Measurements from ENCODE around the gene CD14. TPM values are rescaled to one million over a fixed set of nuclear protein-coding genes. Genes with fewer than 3 reads are reported as not detected.
"Not testable (repeated sequence)": the region's sequence is repeated elsewhere in the genome, so short reads cannot be mapped to it uniquely, and the experiment has no call there.

Gene CD14
- total RNA-seq, 4 donors from 2014 or later = 0.51 to 48.5 (median 34.0) TPM

DNA sequence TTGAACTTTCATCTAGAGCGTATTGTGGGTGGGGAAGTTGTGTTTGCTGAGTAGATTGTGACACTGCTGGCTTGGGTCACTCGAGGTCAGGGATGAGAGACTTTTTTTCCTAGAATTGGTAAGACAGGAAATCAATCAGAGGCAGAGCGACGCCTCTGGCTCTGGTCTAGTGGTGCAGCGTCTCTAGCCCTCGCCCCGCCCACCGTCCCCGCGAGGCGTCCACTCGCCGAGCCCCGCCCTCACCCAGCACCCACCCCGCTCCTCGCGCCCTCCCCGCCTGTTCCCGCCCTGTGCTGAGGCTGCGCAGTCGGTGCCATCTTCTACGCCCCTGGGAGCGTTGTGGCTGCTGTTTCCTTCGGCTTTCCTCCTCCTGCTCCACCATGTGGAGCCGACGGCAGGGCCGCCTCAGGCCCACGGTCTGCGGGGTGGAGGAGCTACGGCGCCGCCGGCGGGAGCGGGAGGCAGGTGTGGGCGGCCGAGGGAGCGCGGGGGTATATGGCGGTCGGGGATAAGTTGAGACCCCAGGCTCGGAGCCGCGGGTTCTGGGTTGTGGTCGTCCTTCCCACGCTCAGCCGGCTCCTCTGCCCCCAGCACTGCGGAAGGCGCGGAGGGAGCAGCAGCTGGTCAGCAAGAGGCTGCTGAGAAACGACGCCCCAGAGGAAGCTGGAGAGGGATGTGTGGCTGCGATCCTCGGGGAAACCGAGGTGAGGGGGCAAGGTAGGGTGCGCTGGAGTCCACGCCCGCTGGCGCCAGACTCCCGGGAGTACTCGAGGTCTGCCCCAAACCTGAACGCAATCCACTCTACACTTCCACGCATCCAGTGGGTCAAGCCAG, 6.4 kb upstream of the CD14 start, which contains the start of gene TMCO6:
Gene TMCO6 (plus strand): TSS at position 304 of the 834 bp plus-strand sequence. CDS start 77 bp downstream, at position 381.
- H3K27me3 ChIP-seq = no peaks in the 10 kb centered on the region
- H3K4me3 ChIP-seq = peak within 1 kb of the TSS; percentile 62 to 68
- TF ChIP-seq, protein P1, sequence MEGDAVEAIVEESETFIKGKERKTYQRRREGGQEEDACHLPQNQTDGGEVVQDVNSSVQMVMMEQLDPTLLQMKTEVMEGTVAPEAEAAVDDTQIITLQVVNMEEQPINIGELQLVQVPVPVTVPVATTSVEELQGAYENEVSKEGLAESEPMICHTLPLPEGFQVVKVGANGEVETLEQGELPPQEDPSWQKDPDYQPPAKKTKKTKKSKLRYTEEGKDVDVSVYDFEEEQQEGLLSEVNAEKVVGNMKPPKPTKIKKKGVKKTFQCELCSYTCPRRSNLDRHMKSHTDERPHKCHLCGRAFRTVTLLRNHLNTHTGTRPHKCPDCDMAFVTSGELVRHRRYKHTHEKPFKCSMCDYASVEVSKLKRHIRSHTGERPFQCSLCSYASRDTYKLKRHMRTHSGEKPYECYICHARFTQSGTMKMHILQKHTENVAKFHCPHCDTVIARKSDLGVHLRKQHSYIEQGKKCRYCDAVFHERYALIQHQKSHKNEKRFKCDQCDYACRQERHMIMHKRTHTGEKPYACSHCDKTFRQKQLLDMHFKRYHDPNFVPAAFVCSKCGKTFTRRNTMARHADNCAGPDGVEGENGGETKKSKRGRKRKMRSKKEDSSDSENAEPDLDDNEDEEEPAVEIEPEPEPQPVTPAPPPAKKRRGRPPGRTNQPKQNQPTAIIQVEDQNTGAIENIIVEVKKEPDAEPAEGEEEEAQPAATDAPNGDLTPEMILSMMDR (IDR thresholded peaks at IDR 0.05) = peak; percentile 46 to 77 (median 50)
- TF ChIP-seq POLR2A (IDR thresholded peaks at IDR 0.05) = peak; percentile 32 to 72
- DNase-seq = peak; percentile 97
- no peaks in the 10 kb centered on the region for H3K9me3 ChIP-seq
- no peaks in the 10 kb centered on the region for H3K36me3 ChIP-seq
- no peaks in the 10 kb centered on the region for H3K4me1 ChIP-seq
- intact Hi-C loops (cut with DNase I; ENCODE audit: low total_unique reads) = no loop called here
- peak within 1 kb of the TSS; percentile 81 to 85 for H3K27ac ChIP-seq

DNA sequence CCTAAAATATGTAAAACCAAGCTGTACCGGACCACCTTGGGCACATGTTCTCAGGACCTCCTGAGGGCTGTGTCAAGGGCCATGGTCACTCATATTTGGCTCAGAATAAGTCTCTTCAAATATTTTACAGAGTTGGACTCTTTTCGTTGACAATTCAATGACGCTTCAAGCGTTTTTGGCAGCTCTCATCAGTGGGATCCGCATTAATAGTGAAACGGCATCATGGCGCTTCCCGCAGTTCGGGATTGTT, 5.8 kb upstream of the CD14 start:
- Histone ChIP-seq H3K27ac (peak overlapping the region; percentile 81 to 85), H3K4me3 (peak overlapping the region; percentile 62 to 68)
- DNase-seq; H3K27me3 ChIP-seq; H3K4me1 ChIP-seq; H3K9me3 ChIP-seq; intact Hi-C loops (cut with DNase I; ENCODE audit: low total_unique reads); H3K36me3 ChIP-seq: not testable (repeated sequence)

DNA sequence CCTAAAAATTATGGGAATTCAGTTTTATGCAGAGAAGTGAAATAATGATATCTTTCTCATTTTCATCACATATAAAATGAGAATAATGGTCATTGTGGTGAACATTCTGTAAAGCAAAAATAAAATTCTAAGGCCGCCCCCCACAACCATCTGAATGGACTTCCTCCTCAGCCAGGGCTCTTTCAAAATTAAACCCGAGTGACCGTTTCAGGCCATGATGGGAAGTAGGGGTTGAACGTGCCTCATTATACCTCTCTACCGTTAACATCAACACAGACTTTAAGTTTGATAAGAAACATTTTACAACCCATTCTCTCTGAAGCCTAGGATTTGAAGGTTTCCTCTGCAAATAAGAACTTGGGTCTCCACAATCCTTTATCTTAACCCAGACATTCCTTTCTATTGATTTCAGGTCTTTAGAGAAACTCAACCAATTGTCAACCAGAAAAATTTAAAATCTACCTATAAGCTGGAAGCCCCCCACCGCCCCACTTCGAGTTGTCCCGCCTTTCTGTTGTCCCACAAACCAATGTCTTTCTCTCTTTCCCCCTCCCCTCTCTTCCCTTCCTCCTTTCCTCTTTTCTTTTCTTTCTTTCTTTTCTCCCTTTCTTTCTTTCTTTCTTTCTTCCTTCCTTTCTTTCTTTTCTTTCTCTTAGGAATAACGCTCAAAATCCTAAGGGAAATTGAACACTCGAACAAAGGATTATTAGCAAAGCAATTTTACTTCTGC, 4.6 kb upstream of the CD14 start:
- Histone ChIP-seq H3K4me1 (no peaks in the 10 kb centered on the region), H3K9me3 (no peaks in the 10 kb centered on the region), H3K27ac (no peak overlapping the region), H3K4me3 (no peak overlapping the region), H3K27me3 (no peaks in the 10 kb centered on the region), H3K36me3 (no peaks in the 10 kb centered on the region)
- TF ChIP-seq, protein P1 (IDR thresholded peaks at IDR 0.05) = no peak
- TF ChIP-seq POLR2A (IDR thresholded peaks at IDR 0.05) = no peak
- intact Hi-C loops (cut with DNase I; ENCODE audit: low total_unique reads) = no loop called here
- no peak for DNase-seq

DNA sequence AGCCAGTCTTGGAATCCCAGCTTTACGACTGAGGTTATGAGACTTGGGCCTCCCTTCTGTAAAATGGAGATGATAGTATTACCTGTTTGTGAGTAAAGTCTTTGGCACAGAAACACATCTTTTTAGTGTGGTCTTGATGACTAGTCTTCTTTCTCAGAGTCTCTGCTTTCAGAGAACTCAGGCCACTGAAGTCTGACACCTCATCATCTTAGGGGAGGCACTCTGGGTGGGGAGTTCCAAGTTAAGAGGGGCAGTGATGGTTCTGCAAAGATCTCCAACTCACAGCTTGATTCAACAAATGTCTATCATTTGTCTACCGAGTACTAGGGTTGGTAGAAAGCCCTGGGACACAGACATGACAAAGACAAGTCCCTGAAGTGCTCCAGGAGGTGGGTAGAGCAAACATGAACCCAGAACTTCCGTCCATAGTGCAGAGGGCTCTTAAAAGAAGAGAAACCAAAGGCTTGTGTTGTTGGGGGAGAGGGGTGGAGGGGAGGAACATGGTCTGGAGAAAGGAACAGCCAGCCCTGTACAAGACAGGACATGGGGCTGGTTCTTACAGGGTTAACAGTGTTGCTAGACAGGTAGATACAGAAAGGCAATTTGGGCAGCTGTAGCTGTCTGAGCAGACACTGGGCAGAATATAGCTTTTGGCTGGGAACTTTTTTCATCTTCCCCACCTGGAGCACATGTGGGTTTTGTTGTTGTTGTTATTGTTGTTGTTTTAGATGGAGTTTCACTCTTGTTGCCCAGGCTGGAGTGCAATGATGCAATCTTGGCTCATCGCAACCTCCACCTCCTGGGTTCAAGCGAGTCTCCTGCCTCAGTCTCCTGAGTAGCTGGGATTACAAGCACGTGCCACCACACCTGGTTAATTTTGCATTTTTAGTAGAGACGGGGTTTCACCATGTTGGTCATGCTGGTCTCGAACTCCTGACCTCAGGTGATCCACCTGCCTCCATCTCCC, 2.6 kb upstream of the CD14 start:
- intact Hi-C loops (cut with DNase I; ENCODE audit: low total_unique reads) = no loop called here
- Histone ChIP-seq H3K4me1 (no peaks in the 10 kb centered on the region), H3K27ac (no peak overlapping the region), H3K4me3 (no peak overlapping the region), H3K9me3 (no peaks in the 10 kb centered on the region), H3K36me3 (no peaks in the 10 kb centered on the region), H3K27me3 (no peaks in the 10 kb centered on the region)
- no peak for DNase-seq
- TF ChIP-seq, protein P1 (IDR thresholded peaks at IDR 0.05) = no peak
- no peak for TF ChIP-seq POLR2A (IDR thresholded peaks at IDR 0.05)

DNA sequence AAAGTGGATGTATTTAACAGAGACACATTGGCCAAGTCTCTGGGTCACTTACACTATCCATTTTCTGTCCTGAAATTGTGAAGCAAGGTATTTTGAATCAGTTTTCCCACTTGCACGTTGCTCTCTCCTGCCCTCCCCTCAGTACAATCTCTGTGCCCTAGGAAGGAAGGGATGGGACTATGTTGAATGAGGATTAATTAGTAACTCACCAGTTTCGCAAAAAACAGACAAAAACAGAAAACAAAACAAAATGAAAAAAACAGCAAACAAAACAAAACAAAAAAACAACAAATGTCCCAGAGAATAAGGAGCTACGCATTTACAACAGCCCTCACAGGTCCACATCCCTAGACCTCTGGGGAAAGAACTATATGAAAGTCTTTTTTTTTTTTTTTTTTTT, 1.1 kb upstream of the CD14 start:
- intact Hi-C loops (cut with DNase I; ENCODE audit: low total_unique reads) = no loop called here

More for the DNA sequence above, 1.1 kb upstream of the CD14 start:
- H3K4me1 ChIP-seq = no peaks in the 10 kb centered on the region
- H3K9me3 ChIP-seq = no peaks in the 10 kb centered on the region
- no peak for TF ChIP-seq POLR2A (IDR thresholded peaks at IDR 0.05)
- TF ChIP-seq, protein P1 (IDR thresholded peaks at IDR 0.05) = no peak
- no peaks in the 10 kb centered on the region for H3K27me3 ChIP-seq
- no peaks in the 10 kb centered on the region for H3K36me3 ChIP-seq
- H3K4me3 ChIP-seq = no peak overlapping the region
- H3K27ac ChIP-seq = no peak overlapping the region
- DNase-seq = no peak
